Thyroid gland (tissue), 4 donors: ENCODE data around the gene HAGHL.

Experiments used
- POLR2A ChIP-seq, 2 donors: fragments of 450-650 bp; IDR thresholded peaks; one replicate each; pipeline ENCODE4 v1.6.1; 2017; ENCODE audit warnings: antibody characterized with exemption in 2 of 2, mild to moderate bottlenecking in 2 of 2, moderate library complexity in 1 of 2
- TF ChIP-seq, protein P1 (sequence below), 6 experiments: fragments of 200-600 bp in 3 of 6; fragments of 450-650 bp in 3 of 6; sonication (generic) in 3 of 6; IDR thresholded peaks; one replicate each; pipeline ENCODE4 v1.5.1; 2016 to 2019; ENCODE audit warnings: antibody characterized with exemption in 6 of 6, mild to moderate bottlenecking in 2 of 6, inconsistent platforms in 1 of 6, moderate library complexity in 1 of 6

- TF ChIP-seq, protein P1, sequence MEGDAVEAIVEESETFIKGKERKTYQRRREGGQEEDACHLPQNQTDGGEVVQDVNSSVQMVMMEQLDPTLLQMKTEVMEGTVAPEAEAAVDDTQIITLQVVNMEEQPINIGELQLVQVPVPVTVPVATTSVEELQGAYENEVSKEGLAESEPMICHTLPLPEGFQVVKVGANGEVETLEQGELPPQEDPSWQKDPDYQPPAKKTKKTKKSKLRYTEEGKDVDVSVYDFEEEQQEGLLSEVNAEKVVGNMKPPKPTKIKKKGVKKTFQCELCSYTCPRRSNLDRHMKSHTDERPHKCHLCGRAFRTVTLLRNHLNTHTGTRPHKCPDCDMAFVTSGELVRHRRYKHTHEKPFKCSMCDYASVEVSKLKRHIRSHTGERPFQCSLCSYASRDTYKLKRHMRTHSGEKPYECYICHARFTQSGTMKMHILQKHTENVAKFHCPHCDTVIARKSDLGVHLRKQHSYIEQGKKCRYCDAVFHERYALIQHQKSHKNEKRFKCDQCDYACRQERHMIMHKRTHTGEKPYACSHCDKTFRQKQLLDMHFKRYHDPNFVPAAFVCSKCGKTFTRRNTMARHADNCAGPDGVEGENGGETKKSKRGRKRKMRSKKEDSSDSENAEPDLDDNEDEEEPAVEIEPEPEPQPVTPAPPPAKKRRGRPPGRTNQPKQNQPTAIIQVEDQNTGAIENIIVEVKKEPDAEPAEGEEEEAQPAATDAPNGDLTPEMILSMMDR (IDR thresholded peaks at IDR 0.05): no peak
- TF ChIP-seq POLR2A (IDR thresholded peaks at IDR 0.05): no peak
Observed at GRCh38 chr16:775236-775796, 48.4 kb downstream of the HAGHL start.
